ENCODE measurements around the gene RHOF. TPM values are rescaled to one million over a fixed set of nuclear protein-coding genes. Genes with fewer than 3 reads are reported as not detected.

Gene RHOF
- total RNA-seq, 1 experiment from 2014 or later = 232 TPM

GRCh38 chr12:121811434-121812319 lies 18.2 kb upstream of the RHOF start:
- Histone ChIP-seq H3K27me3 (ENCODE audit: low read length) (no peaks in the 10 kb centered on the region), H3F3A (ENCODE audit: low read length, unreplicated experiment) (no peaks in the 10 kb centered on the region), H3K4me1 (ENCODE audit: insufficient read depth, low read length) (peaks cover 34% of the 10 kb centered on the region), H3K36me3 (ENCODE audit: low read depth, low read length) (peaks cover 44% of the 10 kb centered on the region), H3K27ac (ENCODE audit: low read length) (peak overlapping the region; percentile 19), H2AFZ (ENCODE audit: low read length) (peak overlapping the region; percentile 17; the same call in 1 of the 2 replicates), H3K4me2 (ENCODE audit: low read length) (peak overlapping the region; percentile 81), H3K4me3 (ENCODE audit: low read length) (peak overlapping the region; percentile 70), H3K9me2 (replicated peaks; ENCODE audit: low read length) (no peaks in the 10 kb centered on the region), H3K9ac (ENCODE audit: low read length) (peak overlapping the region; percentile 59), H3K9me3 (ENCODE audit: low read length) (no peaks in the 10 kb centered on the region), H3K79me2 (ENCODE audit: low read length) (peaks cover 84% of the 10 kb centered on the region), H4K20me1 (ENCODE audit: low read length) (peaks cover 25% of the 10 kb centered on the region)
- TF ChIP-seq CTCF (conservative IDR thresholded peaks at IDR 0.05; ENCODE audit: low read depth, low read length) (peak; percentile 97), EZH2 (IDR thresholded peaks at IDR 0.05; ENCODE audit: low read length, unreplicated experiment) (no peak), EZH2phosphoT487 (IDR thresholded peaks at IDR 0.05; ENCODE audit: borderline replicate concordance, low read length) (no peak)
- intact Hi-C loops (cut with micrococcal nuclease) = loop anchor here (1.0 to 2.0 kb wide), 3 partner anchors 17 to 77 kb away; partner anchors contain the start of gene PSMD9
- ATAC-seq (peak; percentile 79), DNase-seq (peak; percentile 84)
- ChIA-PET POLR2A (ENCODE audit: unreplicated experiment) (interaction anchor here (0.6 to 1.4 kb wide), 3 partner anchors 10 to 19 kb away, joined by 3 to 4 read pairs (median 4); no protein-coding TSS in a partner anchor), CTCF (interaction anchor here (0.5 to 3.3 kb wide), 9 partner anchors 9 to 1213 kb away, joined by 3 to 95 read pairs (median 5); partner anchors contain the start of gene RHOF)
- BruUV-seq (replicated peaks) = TSS peak; percentile 24

GRCh38 chr12:121810833-121811433 lies 17.4 kb upstream of the RHOF start:
- no peaks in the 10 kb centered on the region for H3K9me2 ChIP-seq (replicated peaks; ENCODE audit: low read length)
- no peak overlapping the region for H2AFZ ChIP-seq (ENCODE audit: low read length)
- peaks cover 36% of the 10 kb centered on the region for H3K36me3 ChIP-seq (ENCODE audit: low read depth, low read length)
- H3K27me3 ChIP-seq (ENCODE audit: low read length) = no peaks in the 10 kb centered on the region
- no peak for TF ChIP-seq CTCF (conservative IDR thresholded peaks at IDR 0.05; ENCODE audit: low read depth, low read length)
- TF ChIP-seq EZH2 (IDR thresholded peaks at IDR 0.05; ENCODE audit: low read length, unreplicated experiment) = no peak
- TF ChIP-seq EZH2phosphoT487 (IDR thresholded peaks at IDR 0.05; ENCODE audit: borderline replicate concordance, low read length) = no peak
- H3K4me1 ChIP-seq (ENCODE audit: insufficient read depth, low read length) = peaks cover 35% of the 10 kb centered on the region
- H4K20me1 ChIP-seq (ENCODE audit: low read length) = peaks cover 25% of the 10 kb centered on the region
- ChIA-PET POLR2A (ENCODE audit: unreplicated experiment) (interaction anchor here (0.6 to 1.4 kb wide), 3 partner anchors 9 to 17 kb away, joined by 3 to 24 read pairs (median 4); no protein-coding TSS in a partner anchor), CTCF (interaction anchor here (0.6 to 3.3 kb wide), 2 partner anchors 16 to 31 kb away, joined by 6 to 95 read pairs; partner anchors contain the start of gene RHOF)
- no TSS peak for BruUV-seq (replicated peaks)
- peak overlapping the region; percentile 70 for H3K4me3 ChIP-seq (ENCODE audit: low read length)
- H3K9ac ChIP-seq (ENCODE audit: low read length) = no peak overlapping the region; the same call in 1 of the 2 replicates
- intact Hi-C loops (cut with micrococcal nuclease) = no loop called here
- H3K9me3 ChIP-seq (ENCODE audit: low read length) = no peaks in the 10 kb centered on the region
- DNase-seq (peak; percentile 13), ATAC-seq (no peak)
- no peaks in the 10 kb centered on the region for H3F3A ChIP-seq (ENCODE audit: low read length, unreplicated experiment)
- no peak overlapping the region for H3K27ac ChIP-seq (ENCODE audit: low read length)
- peaks cover 91% of the 10 kb centered on the region for H3K79me2 ChIP-seq (ENCODE audit: low read length)
- H3K4me2 ChIP-seq (ENCODE audit: low read length) = peak overlapping the region; percentile 81

All from PC-3 (cell line).